H1 (cell line): Measurements from ENCODE around the gene YEATS2.

Source experiments
- ASH2L ChIP-seq: fragments of 200-600, 300-600 bp; sonication (generic); IDR thresholded peaks from one replicate; pipeline ENCODE4 v1.7.1; 2017; ENCODE audit warnings: low read length
- CEBPB ChIP-seq: IDR thresholded peaks from 2 replicates; pipeline ENCODE4 v1.6.1; 2012; ENCODE audit warnings: low read depth, low read length
- NANOG ChIP-seq: IDR thresholded peaks from 2 replicates; pipeline ENCODE4 v1.6.1; 2011; ENCODE audit warnings: low read length, low read depth, mild to moderate bottlenecking, inconsistent platforms; ENCODE audit not compliant: insufficient read depth, poor library complexity, severe bottlenecking
- POLR2A ChIP-seq, 2 experiments: IDR thresholded peaks; 1 replicate in 1 of 2; 2 replicates in 1 of 2; pipeline ENCODE4 v1.6.1; 2011; ENCODE audit warnings: low read depth in 2 of 2, low read length in 2 of 2, mild to moderate bottlenecking in 2 of 2; ENCODE audit errors: control extremely low read depth in 1 of 2
- TBP ChIP-seq: IDR thresholded peaks from 2 replicates; pipeline ENCODE4 v1.6.1; 2011; ENCODE audit warnings: low read depth, low read length, improper control_type of control experiment
- TF ChIP-seq, protein P1 (sequence below), 3 experiments: IDR thresholded peaks; 1 replicate in 2 of 3; 2 replicates in 1 of 3; pipeline versions ENCODE4 v1.5.1 to v1.6.1; 2011; ENCODE audit warnings: low read length in 3 of 3, mild to moderate bottlenecking in 3 of 3, inconsistent platforms in 2 of 3, low read depth in 1 of 3, moderate library complexity in 1 of 3; ENCODE audit not compliant: insufficient read depth in 1 of 3; ENCODE audit errors: control extremely low read depth in 1 of 3

DNA sequence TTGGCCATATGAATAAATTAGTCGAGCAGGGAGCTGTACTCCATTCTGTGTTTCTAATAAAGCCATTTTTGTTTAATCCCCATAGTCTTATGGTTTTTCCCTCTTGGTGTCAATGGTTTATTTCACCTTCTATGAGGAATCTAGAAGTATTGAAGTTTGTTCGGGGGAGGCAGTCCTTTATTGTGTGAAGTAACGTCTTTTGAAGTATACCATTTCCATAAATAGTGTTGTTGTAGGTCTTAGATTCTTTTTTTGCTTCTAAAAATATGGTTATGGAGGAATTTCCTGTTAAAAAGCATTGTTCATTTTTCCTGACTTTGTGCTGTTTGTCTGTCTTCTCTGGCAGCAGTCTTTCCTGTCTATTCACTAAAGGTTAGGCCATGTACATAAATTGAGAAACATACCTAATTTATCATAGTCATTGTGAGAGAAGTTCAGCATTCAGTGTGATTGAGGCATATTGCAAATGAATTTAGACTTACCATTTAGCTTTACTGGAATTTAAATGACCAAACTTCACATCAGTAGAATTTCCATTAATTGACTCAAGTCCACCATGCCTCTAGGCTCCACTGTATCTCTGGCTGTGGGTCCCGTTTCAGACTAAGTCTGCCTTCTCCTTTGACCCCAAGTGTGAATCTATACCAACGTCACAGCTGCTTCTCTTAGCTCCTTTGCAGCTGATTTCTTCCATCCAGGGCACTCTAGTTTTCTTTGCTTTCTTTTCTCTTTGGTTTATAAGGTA lies 37.3 kb downstream of the YEATS2 start:
- TF ChIP-seq, protein P1, sequence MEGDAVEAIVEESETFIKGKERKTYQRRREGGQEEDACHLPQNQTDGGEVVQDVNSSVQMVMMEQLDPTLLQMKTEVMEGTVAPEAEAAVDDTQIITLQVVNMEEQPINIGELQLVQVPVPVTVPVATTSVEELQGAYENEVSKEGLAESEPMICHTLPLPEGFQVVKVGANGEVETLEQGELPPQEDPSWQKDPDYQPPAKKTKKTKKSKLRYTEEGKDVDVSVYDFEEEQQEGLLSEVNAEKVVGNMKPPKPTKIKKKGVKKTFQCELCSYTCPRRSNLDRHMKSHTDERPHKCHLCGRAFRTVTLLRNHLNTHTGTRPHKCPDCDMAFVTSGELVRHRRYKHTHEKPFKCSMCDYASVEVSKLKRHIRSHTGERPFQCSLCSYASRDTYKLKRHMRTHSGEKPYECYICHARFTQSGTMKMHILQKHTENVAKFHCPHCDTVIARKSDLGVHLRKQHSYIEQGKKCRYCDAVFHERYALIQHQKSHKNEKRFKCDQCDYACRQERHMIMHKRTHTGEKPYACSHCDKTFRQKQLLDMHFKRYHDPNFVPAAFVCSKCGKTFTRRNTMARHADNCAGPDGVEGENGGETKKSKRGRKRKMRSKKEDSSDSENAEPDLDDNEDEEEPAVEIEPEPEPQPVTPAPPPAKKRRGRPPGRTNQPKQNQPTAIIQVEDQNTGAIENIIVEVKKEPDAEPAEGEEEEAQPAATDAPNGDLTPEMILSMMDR (IDR thresholded peaks at IDR 0.05; ENCODE audit: control extremely low read depth in 1 of 3, insufficient read depth in 1 of 3, low read depth in 1 of 3, low read length in 3 of 3) = no peak
- TF ChIP-seq TBP = no peak
- no peak for TF ChIP-seq CEBPB
- no peak for TF ChIP-seq POLR2A (IDR thresholded peaks at IDR 0.05; ENCODE audit: control extremely low read depth in 1 of 2, low read depth in 2 of 2, low read length in 2 of 2)
- no peak for TF ChIP-seq ASH2L
- TF ChIP-seq NANOG = no peak
